HG02610 (cell line): Measurements from ENCODE around the gene FBXO46.
"Not testable (repeated sequence)": the region's sequence is repeated elsewhere in the genome, so short reads cannot be mapped to it uniquely, and the experiment has no call there.

Experiments used
- ATAC-seq: cut with Tn5 transposase; IDR thresholded peaks from one replicate; pipeline ENCODE4 v1.9.1; 2021; ENCODE audit warnings: mild to moderate bottlenecking, moderate library complexity; ENCODE audit not compliant: unreplicated experiment

FBXO46 gene

GRCh38 chr19:45766296-45766868, 35.7 kb upstream of the FBXO46 start:
- ATAC-seq, result no peak

- ATAC-seq, result no peak
Measured at GRCh38 chr19:45765702-45766295, 35.1 kb upstream of the FBXO46 start.

- no peak for ATAC-seq
Measured at GRCh38 chr19:45764945-45765701, 34.4 kb upstream of the FBXO46 start.

GRCh38 chr19:45764475-45764874, 33.8 kb upstream of the FBXO46 start:
- no peak for ATAC-seq

GRCh38 chr19:45763691-45764294, 33.1 kb upstream of the FBXO46 start:
- no peak for ATAC-seq

- ATAC-seq, result no peak
Measured at GRCh38 chr19:45762870-45763631, 32.4 kb upstream of the FBXO46 start.

GRCh38 chr19:45761714-45762113, 31.0 kb upstream of the FBXO46 start:
- ATAC-seq, result no peak

- no peak for ATAC-seq
Measured at GRCh38 chr19:45758921-45759320, 28.2 kb upstream of the FBXO46 start.

GRCh38 chr19:45757695-45758094, 27.0 kb upstream of the FBXO46 start:
- no peak for ATAC-seq

GRCh38 chr19:45754323-45754722, 23.6 kb upstream of the FBXO46 start:
- no peak for ATAC-seq

GRCh38 chr19:45753548-45753947, 22.9 kb upstream of the FBXO46 start:
- ATAC-seq, result no peak

- ATAC-seq, result no peak
Measured at GRCh38 chr19:45752639-45753038, 21.9 kb upstream of the FBXO46 start.

GRCh38 chr19:45751483-45751882, 20.8 kb upstream of the FBXO46 start:
- not testable (repeated sequence) for ATAC-seq

- ATAC-seq, result no peak
Measured at GRCh38 chr19:45747513-45747912, 16.8 kb upstream of the FBXO46 start.

GRCh38 chr19:45746866-45747265, 16.2 kb upstream of the FBXO46 start:
- no peak for ATAC-seq

GRCh38 chr19:45745606-45746005, 14.9 kb upstream of the FBXO46 start:
- ATAC-seq, result no peak

- no peak for ATAC-seq
Measured at GRCh38 chr19:45742969-45743368, 12.3 kb upstream of the FBXO46 start.

- no peak for ATAC-seq
Measured at GRCh38 chr19:45739498-45740439, 9.1 kb upstream of the FBXO46 start.

GRCh38 chr19:45733160-45733810, 2.6 kb upstream of the FBXO46 start, which contains the start of gene MEIOSIN:
MEIOSIN (plus strand) TSS chr19:45733439; CDS start chr19:45735377, 1,938 bp downstream.
- no peak for ATAC-seq
